SK-N-SH treated with all-trans-retinoic acid at 6 μM for 48 hours (cell line): ENCODE results near the gene YJEFN3.

ENCODE experiments used
- BACH2 ChIP-seq: fragments of 250-450 bp; sonication (Bioruptor Pico); IDR thresholded peaks from 2 replicates; pipeline ENCODE4 v1.9.0; 2021; ENCODE audit warnings: mild to moderate bottlenecking, borderline replicate concordance
- CSRNP3 ChIP-seq: fragments of 250-450 bp; sonication (Bioruptor Pico); IDR thresholded peaks from 2 replicates; pipeline ENCODE4 v1.5.1; 2021; ENCODE audit warnings: mild to moderate bottlenecking, moderate library complexity
- PATZ1 ChIP-seq: fragments of 250-450 bp; sonication (Bioruptor Pico); IDR thresholded peaks from 2 replicates; pipeline ENCODE4 v1.8.0; 2020; ENCODE audit warnings: mild to moderate bottlenecking, moderate library complexity, borderline replicate concordance
- PPARA ChIP-seq: fragments of 250-450 bp; sonication (Bioruptor Pico); IDR thresholded peaks from 2 replicates; pipeline ENCODE4 v1.5.0; 2020; ENCODE audit warnings: mild to moderate bottlenecking, borderline replicate concordance
- TOX ChIP-seq: fragments of 250-450 bp; sonication (Bioruptor Pico); IDR thresholded peaks from 2 replicates; pipeline ENCODE4 v1.8.0; 2021; ENCODE audit warnings: mild to moderate bottlenecking, moderate library complexity, borderline replicate concordance
- ZFP30 ChIP-seq: fragments of 450-650 bp; formaldehyde crosslinking; IDR thresholded peaks from 2 replicates; pipeline ENCODE4 v1.5.0; 2022; ENCODE audit warnings: mild to moderate bottlenecking, moderate library complexity
- ZNF565 ChIP-seq: fragments of 450-650 bp; formaldehyde crosslinking; conservative IDR thresholded peaks from 2 replicates; pipeline ENCODE4 v1.5.0; 2020; ENCODE audit warnings: low read depth, mild to moderate bottlenecking, moderate library complexity

GRCh38 chr19:19491321-19492025 lies 37.2 kb upstream of the YJEFN3 start:
- TF ChIP-seq ZNF565 (CRISPR knock-in tag) = no peak
- TF ChIP-seq CSRNP3 = no peak
- no peak for TF ChIP-seq ZFP30 (CRISPR knock-in tag)
- no peak for TF ChIP-seq BACH2
- TF ChIP-seq PPARA (CRISPR knock-in tag) = no peak
- TF ChIP-seq TOX (CRISPR knock-in tag) = no peak
- TF ChIP-seq PATZ1 (CRISPR knock-in tag) = no peak
